8988T (cell line): ENCODE data around the gene POLG2.

Experiments
- DNase-seq: peaks from one replicate; pipeline ENCODE4 v3.0.0; 2011

The POLG2 gene

DNA sequence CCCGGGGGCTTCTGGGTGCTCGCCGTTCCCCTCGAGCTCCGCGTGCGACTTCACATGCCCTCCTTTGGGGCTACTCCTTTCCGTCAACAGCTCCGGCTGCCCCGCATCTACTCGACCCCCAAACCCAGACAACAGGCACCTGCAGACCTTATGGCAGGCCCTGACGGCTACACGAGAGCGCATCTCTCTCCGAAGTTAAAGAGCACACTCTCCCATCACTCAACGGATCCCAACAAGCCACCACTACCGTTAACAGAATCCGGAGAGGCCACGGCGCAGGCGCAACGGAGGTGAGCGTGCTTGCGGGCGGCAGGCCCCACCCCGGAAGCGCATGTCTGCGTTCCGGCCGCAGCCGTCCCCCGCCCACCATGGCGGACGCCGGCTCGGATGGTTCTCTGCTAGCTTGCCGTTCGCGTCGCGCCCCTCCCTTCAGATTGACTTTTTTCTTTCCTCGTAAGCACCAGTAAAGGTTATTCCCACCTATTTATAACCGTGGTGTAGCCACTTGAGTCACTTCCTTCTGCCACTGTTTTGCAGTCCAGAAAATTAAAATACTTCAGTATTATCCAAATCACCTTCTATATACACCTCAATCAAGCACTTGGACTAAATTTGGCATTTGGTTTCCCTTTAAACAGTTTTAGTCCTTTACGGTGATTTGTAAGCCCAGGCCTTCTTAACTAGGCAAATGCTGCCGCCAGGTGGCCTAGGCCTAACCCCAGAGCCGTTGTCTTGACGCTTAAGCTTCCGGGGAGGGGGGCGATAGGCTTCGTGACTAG, at the start of gene POLG2:
POLG2 (minus strand) TSS at position 269 of the 779 bp plus-strand sequence; CDS start at position 183, 86 bp downstream.
- DNase-seq: peak; percentile 65

DNA sequence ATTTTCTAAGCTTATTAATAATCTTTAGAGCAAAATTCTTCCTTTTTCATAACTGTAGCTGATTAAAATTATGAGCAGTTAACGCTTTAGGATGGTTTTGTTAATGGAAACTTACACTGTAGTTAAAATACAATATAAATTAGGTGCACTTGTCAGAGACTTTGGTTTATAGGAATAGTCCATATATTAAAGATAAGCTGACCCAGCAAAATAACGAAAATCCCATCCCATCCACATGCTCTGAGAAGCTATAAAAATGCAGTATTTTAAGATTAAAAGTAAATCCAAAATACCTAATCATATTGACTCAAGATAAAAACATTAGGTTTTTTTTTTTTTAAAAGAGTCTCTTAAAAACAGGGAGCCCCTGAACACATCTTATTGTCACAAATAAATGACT, 47.9 kb upstream of the POLG2 start:
- DNase-seq: no peak

DNA sequence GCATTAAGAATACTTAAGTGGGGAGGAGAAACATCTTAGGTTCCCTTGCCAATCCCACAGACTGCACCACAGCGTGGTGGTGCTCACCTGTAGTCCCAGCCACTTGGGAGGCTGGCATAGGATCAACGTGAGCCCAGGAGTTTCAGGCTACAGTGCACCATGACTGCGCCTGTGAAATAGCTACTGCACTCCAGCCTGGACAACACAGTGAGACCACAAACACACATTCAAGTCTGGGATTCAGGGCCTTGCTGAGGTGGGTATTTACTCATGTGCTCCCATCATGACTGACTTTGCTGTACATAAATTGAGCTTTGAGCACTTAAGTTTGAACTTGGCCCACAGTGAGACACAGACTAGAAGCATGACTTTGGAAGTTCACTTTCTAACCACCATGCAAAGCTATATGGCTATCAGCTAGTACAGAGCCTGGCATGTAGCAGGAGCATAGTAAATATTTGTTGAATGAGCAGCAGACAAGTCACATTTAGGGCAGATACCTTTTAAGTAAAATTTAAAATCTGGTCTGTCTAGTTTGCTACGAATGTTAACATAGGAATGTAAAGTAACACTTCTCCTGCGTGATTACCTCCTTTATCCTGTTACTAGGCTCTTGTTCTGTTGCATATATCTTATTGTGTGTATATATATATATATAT, 43.4 kb upstream of the POLG2 start:
- no peak for DNase-seq

DNA sequence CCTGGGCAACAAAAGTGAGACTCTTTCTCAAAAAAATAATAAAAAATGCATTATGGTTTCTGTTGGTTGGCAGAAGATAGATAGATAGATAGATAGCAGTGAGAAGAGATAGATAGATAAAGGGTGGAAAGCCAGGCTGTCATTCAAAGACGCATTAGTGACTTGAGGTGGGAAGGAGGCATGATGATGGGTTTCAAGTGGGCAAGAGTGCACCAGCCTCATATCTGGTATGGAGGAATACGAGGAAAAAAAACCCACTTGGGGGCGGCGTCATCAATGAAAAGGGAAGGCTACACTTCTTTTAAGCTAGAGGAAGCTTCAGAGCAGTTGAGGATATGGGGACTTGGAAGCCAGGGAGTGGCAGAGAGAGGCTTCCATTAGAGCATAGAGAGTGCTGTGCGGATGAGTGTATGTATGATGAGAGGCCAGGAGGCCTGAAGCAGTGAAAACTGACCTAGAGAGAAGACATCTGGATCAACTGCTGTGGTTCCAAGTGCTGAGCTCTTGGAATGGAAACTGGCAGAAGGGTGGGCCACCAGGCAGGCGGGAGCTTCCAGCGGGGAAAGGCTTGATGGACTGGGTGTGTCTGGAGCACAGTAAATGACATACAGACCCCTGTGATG, 41.8 kb upstream of the POLG2 start:
- DNase-seq: no peak

DNA sequence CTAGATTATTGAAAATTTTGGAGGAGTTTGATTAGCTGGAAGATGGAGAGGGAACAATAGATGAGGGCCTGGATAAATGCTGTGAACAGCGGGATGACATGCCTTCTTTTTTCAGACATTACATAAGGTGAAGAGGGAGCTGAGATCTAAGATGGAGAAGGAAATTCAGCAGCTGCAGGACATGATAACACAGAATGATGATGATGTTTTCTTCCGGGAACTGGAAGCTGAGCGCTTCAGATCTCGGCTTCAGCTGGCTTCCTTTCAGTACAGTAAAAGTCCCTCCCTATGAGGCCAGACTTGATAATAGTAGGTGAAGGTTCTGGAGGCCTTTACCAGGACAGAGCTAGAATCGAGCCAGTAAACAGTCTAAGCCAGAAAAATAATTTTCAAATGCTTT, 40.6 kb upstream of the POLG2 start:
- DNase-seq: no peak

DNA sequence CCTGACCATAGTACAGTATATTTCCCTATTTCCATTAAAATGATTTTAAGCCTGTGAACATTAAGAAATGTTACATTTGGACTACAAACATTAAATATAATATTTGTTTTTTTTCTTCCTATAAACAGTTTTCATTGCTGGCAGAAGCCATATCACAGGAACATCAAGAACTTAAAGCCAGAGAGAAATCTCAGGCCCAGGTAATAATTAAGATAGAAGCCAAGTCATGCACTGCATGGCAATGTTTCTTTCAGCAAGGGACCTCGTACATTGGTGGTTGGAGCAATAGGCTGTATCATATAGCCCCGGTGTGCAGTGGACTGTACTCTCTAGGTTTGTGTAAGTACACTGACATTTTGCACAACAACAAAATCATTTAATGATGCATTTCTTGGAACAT, 40.1 kb upstream of the POLG2 start:
- DNase-seq: no peak

DNA sequence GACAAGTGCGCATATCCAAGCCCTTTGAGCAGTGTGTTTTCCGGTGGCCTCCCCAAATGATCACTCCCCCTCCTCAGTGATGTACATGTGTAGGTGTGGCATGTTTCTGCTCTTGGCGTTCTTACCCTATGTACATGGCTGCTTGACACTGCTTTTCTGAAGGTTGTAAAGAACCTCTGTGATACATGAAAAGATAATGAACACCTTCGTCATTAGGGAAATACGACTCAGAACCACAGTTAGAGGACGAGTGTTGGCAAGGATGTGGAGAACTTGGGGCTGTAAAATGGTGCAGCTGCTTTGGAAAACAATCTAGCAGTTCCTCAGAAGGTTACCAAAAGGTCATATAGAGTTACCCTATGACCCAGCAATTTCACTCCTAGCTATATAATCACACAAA, 38.5 kb upstream of the POLG2 start:
- DNase-seq: no peak

DNA sequence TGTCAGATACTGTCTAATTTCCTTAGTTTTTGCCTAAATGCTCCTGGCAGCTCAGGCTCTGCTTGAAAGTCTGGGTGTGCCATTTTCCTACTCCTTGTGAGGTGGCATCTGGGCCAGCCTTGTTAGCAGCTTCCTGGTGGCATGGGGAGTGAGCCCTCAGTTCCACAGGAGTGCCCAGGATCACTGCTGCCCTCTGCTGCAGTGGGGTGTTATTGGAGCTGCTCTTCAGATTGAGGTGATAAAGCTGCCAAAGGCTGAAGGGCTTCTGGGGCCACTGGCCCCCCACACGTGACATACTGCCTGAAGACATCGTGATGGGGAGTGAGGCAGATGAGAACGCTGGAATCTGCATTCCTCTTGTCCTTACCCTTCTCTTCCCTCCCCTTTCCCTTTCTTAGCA, 37.3 kb upstream of the POLG2 start:
- no peak for DNase-seq

DNA sequence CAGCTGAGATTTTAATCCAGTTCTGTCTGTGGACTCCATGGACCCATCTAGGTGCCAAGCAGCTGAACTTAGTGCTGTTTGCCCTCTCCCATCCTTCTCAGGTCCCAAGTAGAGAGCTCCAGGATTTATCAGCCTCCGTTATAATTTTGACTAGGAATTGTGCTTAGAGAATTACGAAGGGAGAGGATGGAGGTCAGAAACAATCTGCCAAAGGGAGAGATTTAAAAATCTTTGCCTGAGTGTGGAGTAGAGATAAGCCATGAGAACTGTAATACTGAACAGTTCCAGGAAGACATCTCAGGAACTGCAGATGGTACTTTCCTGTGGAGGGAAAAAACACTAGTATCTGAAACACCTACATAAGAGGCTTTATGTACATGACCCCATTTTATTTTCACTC, 36.9 kb upstream of the POLG2 start:
- no peak for DNase-seq

DNA sequence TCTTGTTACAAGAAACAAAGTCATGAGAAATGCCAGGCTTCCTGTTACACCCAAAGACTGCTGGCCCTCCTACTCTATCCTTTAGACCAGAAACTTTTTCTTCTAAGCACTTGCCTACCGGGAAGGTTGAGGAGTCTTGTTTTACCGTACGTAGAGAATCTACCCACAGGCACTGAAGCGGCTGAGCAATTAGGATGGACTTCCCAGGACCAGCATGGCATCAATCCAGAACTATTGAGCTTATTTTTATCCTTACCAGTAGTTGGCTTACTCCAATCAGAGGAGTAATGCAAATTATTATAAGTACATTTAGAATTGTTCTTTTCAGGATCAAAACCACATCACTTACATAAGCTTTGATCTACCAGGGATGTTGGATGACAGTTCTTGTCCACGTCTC, 35.6 kb upstream of the POLG2 start:
- DNase-seq: no peak

DNA sequence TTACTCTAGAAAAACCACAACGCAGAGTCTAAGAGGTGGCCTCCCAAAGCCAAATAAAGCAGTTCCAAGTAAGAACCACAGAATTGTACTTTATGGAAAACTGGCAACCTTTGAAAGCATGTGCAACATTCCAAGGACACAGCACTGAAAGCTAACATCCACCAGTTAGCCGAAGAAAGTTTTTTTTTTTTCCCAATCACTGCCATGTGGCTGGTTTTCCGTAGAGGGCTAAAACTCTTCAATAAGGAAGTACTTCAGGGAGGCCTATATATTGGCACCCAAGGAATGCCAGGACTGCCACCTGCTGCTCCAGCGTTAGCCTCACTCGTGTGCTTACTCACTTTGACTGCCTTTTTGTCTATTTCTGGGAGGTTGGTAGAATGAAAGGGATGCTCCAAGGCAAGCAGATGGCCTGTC, 35.1 kb upstream of the POLG2 start:
- DNase-seq: no peak

DNA sequence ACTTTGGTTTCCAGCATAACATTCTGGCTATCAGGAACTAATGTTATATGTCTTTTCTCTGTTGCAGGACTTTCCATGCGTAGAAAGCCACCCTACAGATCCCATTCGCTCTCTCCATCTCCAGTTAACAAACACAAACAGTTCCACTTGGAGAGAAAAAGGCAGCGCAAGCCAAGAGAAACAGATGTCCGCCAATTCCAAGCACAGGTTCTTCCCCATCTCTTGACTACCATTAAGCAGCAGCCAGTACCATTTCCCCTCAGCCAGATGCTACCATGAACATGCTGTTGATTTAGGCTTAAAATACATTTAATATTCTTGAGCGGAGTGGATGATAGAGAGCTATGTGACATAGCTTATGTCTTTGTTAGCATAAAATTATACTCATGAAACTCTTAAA, 32.4 kb upstream of the POLG2 start:
- no peak for DNase-seq

DNA sequence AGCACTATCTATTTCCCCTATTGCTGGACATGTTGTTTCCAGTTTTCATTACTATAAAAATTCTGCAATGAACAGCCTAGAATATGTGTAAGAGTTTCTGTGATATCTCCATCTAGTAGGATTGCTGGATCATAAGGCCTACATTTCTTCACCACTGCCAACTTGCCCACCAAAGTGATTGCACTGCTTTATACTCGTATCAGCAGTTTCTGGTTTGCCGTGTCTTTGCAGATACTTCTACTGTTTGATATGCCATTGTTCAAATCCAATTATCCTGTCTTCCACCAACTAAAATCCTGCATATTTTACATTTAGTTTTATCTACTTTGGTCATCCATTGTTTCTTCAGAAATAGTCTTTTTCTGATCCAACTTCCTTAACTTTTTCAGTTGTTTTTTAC, 31.1 kb upstream of the POLG2 start:
- DNase-seq: no peak

DNA sequence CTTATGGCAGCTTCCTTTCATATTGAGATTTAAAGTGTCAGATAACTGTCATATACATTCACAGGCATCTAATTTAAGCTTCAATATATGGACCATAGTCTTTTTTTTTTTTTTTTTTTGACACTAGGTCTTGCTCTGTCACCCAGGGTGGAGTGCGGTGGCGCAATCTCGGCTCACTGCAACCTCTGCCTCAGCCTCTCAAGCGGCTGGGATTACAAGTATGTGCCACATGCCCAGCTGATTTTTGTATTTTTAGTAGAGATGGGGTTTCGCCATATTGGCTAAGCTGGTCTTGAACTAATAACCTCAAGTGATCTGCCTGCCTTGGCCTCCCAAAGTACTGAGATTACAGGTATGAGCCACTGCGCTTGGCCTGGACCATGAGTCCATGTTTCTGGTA, 23.5 kb upstream of the POLG2 start:
- DNase-seq: no peak

DNA sequence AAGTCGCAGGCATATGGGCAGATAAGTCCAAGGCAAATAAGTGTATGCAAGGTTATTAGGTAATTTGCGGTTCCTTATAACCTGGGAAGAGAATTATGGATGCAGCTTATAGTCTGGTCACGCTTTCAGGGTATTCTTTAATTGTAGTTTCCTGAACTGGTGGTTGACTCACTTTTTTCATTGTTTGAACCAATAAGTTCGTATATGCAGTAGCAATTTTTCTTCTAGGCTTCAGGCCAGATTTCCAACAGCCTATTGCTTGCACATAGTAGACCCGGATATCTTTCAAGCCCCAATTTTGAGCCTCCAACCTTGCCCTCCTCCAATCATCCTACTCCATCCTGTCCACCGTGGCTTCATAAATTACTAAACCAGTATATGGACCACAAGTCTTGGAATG, 22.7 kb upstream of the POLG2 start:
- DNase-seq: no peak

DNA sequence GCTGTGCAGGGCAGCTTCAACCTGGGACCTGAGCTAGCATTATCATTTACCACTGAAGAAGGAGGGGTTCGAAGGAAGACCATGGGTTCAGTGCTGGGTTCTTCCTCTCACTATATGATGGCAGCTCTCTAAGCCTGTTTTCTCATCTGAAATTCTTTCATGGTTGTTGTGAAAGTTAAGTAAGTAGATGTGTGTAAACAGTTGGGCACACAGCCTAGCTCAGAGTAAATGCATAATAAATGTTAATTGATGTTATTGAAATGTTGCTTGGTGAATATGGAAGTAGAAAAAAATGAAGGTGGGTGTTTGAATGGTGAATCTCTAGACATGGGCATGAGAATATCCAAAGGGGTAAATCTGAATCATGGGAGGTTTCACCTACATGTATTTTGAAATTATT, 19.0 kb upstream of the POLG2 start:
- no peak for DNase-seq

DNA sequence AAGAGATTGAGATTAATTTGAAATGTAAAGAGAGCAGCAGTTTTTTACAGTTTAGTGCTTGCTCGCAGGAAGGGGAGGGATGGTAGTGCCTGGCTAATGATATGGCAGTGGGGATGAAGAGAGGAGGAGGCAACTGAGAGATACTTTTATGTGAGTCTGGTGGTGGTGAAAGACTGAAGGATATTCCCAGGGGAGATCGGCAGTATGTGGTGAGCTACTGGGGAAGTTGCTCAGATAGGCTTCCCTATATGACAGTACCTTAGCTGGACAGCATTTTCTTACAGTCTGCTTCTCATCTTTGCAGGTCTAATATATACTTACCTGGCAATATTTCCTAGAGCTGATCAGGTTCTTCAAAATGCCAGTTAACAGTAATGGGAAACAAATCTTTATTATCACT, 18.6 kb upstream of the POLG2 start:
- no peak for DNase-seq

DNA sequence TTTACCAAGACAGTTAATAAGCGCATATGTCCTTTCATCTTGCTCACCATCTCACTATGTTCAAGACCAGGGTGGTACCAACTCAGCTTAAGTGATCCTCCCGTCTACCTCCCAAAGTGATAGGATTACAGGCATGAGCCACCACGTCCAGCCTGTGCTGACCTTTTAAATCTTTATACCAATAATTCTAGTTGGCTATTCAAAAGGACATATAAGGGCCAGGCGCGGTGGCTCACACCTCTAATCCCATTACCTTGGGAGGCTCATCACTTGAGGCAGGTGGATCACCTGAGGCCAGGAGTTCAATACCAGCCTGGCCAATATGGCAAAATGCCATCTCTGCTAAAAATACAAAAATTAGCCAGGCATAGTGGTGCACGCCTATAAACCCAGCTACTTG, 12.3 kb upstream of the POLG2 start:
- DNase-seq: no peak

DNA sequence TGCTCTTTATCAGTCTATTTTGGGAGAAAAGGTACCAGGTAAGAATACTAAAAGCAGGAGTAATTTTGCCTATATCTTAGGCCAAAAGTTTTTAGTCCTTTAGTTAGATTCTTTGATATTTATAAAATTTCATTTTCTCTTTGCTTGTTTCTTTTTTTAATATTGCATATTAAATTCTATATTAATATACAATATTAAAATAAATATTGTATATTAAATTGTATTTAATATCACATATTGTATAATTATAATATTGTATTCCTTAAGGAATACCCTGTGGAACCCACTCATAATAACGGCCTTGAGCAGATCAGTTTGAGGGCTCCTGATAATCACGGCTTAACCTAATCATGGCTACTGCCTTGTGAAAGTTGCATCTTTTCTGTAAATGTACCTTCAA, 11.8 kb upstream of the POLG2 start:
- DNase-seq: no peak

DNA sequence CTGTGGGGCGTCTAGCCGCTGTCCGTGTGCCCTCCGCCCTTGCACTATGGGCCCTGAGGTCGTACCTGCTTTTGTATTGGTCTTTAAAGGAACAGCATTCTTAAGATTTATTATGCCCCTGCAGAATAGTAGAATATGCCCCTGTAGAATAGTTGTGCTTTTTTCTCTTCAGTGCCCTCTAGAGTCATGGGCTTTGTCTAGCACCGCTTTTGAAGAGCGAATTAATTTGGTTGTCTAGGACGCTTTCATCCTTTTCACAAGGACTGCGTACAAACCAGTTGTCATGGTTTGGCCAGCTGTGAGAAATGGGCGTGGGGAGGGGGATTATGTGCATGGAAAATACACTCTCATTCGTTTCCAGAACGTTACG, 10.5 kb upstream of the POLG2 start:
- DNase-seq: no peak

DNA sequence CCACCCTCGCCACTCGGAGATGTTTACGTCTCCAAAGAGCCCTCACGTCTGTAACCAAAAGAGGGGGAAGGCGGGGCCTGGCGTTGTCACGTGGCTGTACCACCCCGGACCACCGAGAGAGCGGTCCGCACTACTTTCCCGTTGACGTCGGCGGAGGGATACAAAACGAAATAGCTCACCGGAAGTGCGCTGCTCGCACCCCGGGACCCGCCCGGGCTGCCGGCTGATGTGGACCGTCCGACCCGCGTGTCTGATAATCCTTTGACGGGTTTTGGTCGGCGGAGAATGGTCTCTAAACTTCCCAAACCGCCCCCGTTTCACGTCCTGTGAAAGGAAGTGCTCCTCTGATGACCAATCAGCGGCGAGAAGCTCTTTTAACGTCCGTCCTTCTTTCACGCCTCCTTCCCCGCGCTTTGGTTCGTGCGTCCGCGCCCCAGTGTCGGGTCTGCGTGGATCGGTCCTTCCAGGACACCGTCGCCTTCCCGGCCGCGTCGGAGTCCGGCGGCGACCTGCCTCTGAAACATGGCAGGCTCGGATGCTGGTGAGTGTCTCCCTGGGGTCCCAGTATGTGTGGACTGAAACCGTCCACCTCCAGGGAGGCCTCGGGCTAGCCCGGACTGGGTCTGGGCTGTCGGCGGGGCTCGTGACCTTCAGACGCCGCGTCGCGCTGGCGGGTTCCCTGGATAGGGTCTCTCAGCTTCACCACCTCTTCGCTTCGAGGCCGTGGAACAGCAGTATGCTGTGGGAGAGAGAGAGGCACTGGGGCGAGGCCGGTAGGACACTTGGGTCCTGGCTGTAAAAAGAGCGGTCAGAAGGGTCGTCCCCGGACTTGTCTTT, 9.9 kb upstream of the POLG2 start, which contains the start of gene CEP95:
CEP95 (plus strand) TSS at position 402 of the 837 bp plus-strand sequence; CDS start at position 523, 121 bp downstream.
- peak; percentile 47 for DNase-seq

DNA sequence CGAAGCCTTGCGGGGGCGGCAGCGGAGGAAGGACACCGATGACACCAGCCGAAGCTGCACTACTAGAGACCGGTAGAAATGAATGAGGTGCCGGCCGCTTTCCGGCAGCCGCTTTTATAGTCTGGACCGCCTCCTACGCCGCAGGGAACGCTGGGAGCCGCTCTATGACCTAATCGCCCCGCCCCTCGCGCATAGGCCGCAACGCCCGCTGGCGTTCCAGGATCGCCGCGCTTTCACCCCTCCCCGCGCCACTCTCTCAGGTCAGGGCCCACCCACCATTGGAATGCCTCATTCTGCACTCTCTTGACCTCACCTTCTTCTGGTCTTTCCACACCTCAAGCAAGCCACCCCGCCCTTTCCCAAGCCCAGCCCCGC, 9.3 kb upstream of the POLG2 start, which contains the start of gene DDX5:
DDX5 (minus strand) TSS at position 89 of the 375 bp plus-strand sequence. CDS start 170 bp downstream, outside the sequence.
- peak; percentile 56 for DNase-seq
